NCI-H146 (cell line): ENCODE results near the gene ZAR1.
"Not testable (repeated sequence)": the region's sequence is repeated elsewhere in the genome, so short reads cannot be mapped to it uniquely, and the experiment has no call there.

Experiments
- DNase-seq: peaks from one replicate; lab custom pipeline; 2025; lab: John Stamatoyannopoulos, UW

ZAR1 gene, protein sequence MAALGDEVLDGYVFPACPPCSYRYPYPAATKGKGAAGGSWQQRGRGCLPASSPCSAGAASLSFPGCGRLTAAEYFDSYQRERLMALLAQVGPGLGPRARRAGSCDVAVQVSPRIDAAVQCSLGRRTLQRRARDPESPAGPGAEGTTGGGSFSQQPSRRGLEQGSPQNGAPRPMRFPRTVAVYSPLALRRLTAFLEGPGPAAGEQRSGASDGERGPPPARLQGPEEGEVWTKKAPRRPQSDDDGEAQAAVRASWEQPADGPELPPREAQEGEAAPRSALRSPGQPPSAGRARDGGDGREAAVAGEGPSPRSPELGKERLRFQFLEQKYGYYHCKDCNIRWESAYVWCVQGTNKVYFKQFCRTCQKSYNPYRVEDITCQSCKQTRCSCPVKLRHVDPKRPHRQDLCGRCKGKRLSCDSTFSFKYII

DNA sequence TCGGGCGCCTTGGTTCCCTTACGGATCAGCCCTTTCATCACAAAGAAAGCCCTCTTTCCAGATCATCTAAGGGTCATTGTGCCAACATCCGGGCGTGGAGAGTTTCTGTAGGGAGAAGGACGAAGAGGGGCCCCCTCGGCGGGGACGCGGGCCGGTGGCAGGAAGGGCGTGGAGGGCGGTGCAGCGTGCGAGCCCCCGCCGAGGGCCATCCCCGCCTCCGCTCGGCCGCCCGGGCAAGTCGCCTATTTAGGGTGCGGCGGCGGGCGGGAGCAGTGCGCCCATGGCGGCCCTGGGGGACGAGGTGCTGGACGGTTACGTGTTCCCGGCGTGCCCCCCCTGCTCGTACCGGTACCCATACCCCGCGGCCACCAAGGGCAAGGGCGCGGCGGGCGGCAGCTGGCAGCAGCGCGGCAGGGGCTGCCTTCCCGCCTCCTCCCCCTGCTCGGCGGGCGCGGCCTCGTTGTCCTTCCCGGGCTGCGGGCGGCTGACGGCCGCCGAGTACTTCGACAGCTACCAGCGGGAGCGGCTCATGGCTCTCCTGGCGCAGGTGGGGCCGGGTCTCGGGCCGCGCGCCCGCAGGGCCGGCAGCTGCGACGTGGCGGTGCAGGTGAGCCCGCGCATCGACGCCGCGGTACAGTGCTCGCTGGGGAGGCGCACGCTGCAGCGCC is at the start of gene ZAR1:
Gene ZAR1, plus strand, starts transcription at position 241 of the 668 bp plus-strand sequence. Its CDS starts 40 bp downstream, at position 281.
- peak; percentile 71 for DNase-seq

DNA sequence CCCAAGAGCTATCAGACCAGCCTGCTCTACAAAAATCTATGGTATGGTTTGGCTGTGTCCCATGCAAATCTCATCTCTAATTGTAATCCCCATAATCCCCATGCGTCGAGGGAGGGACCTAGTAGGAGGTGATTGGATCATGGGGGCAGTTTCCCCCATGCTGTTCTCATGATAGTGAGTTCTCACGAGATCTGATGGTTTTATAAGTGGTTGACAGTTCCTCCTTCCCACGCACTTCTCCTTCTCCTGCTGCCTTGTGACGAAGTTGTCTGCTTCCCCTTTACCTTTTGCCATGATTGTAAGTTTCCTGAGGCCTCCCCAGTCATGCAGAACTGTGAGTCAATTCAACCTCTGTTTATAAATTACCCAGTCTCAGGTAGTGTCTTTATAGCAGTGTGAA is 49.1 kb upstream of the ZAR1 start:
- DNase-seq: not testable (repeated sequence)

DNA sequence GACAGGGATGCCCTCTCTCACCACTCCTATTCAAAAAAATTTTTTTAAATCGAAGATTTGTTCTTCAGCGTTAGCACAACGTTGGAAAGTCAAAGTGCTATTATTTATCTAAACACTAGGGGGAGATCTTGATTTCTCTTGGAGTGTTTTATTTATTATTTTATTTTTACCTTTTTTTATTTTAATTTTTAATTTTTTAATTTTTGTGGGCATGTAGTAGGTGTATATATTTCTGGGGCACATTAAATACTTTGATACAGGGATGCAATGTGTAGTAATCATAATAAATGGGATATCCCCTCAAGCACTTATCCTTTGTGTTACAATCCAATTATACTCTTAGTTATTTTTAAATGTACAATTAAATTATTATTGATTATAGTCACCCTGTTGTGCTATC is 44.3 kb upstream of the ZAR1 start:
- peak; percentile 3 for DNase-seq

DNA sequence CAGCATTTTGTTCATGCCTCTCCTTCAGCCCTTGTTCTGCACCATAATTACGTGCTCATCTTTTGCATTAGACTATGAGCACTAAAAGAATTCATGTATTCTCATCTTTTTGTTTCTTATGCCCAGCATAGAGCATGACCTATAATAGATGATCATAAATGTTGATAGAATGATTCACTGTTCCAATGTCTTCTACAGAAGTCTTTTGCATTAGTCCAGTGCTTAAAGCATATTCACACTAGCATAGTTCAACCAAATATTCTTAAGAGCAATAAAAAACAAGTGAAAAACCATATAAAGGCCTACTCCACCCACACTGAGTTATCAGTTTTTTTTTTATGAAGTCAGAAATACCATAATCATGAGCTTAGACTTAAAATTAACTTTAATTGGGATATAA is 43.4 kb upstream of the ZAR1 start:
- DNase-seq: no peak

DNA sequence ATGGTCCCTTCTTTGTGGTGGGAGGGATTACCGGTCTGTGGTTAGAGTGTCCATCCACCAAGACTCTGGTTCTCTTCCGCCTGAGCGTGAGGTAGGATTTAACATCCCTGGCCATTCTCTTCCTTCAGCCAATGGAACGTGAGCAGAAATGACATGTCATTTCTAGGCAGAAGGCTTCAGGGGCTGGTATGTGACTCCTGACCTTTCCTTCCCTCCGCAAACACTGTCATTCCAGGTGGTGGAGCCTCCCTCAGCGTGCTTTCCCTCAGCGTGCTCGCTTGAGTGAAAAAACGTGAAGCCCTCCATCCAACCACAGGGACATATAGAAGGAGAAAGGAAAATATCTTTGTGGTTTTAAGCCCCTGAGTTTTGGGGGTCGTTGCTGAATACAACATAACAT is 40.9 kb upstream of the ZAR1 start:
- no peak for DNase-seq

DNA sequence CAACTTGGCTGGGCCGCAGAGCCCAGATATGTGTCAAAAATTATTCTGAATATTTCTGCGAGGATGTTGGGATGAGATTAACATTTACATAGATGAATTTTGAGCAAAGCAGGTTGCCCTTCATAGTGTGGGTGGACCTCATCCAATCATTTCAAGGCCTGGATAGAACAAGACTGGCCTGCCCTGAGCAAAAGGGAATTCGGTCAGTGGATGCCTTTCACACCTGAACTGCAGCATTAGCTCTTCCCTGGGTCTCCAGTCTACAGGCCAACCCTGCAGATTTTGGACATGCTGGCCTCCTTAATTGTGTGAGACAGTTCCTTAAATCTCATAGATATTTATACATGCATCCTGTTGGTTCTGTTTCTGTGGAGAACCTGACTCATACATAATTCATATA is 39.3 kb upstream of the ZAR1 start:
- DNase-seq: no peak

DNA sequence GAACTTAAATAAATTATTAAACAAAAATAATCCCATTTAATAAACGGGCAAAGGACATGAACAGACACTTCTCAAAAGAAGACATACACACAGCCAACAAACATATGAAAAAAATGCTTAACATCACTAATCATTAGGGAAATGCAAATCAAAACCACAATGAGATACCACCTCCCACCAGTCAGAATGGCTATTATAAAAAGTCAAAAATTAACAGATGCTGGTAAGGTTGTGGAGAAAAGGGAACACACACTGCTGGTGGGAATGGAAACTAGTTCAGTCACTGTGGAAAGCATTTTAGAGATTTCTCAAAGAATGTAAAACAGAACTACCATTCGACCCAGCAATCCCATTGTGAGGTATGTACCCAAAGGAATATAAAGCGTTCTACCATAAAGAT is 38.4 kb upstream of the ZAR1 start:
- not testable (repeated sequence) for DNase-seq

DNA sequence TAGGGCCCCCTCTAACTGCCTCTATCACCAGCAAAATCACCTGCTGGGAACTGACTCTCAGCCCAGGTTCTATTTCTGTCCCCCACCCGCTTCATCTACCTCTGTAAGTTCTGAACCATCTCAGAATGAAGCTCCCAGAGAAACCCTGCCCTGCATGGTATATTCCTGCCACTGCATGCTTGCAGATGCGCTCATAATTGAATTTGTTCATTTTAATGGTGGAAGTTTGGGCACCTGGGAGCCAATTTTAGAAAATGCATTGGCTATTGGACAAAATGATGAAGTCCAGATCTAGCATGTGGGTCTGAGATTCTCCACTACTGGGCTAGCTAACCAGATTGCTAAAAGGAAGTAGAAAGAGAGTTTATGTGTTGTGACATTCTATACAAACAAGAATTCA is 35.5 kb upstream of the ZAR1 start:
- DNase-seq: no peak

DNA sequence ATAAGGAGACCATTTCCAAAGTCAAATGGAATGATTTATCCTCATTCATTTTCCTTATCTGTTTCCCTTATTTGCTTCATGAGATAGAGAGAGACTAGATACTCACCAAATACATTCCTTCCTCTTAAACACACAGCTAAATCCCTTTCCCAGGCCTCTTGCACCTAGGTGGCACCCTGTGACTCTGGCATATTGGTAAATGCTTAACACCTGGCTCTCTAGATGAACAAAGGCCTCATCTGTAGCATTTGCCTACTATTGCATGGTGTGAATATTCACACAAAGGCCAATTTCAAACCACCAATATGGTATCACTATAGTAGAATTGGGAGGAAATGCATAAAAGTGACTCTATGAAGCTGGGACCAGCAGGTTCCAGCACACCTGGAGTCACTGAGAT is 29.1 kb upstream of the ZAR1 start:
- no peak for DNase-seq

DNA sequence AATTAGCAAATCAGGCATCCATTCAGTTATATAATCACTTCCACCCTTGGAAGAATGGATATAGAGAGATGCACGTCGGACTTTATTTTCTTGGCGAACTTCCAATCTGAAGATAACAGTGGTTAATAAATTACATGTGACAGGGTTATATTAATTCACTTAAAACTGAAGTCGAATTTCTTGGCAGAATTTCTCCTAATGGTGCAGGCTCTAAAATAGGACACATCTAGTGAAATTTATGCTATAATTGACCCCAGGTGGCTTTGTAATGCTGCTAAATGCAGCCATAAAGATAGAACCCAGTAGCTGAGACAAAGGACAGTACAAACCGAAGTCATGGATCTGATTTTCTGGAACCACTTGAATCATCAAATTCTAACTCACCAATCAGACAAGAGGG is 27.7 kb upstream of the ZAR1 start:
- no peak for DNase-seq

DNA sequence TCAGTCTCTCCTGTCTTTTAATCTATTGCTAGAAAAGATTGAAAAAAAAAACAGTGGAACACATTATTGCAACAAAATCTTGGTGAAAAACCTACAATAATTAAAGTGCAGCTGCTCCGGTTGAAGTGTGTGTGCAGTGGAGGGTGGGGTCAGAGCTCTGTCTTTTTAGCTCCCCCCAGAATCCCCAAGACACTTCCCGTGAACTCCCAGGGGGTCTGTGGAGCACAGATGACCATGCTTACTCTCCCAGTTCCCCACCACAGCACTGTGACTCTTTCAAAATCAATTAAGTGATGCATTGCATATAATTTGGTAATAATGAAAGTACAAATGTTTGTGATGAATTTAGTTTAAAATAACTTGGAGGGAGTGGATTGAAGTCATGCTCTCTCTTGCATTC is 22.6 kb upstream of the ZAR1 start:
- no peak for DNase-seq

DNA sequence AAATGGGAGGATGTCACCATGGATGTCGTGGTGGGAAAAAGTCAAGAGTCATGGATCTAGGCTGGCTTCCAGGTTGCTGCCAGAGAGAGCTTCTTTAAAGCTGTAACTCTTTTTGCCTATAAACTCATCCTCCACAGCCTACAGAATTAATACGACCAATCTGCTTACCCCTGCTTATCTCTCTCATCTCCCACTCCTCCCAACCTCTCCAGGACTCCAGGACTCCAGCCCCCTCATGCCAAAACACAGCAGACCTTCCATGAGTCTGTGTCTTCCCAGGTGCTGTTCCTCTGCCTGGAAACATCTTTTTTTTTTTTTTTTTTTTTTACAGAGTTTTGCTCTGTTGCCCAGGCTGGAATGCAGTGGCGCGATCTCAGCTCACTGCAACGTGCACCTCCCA is 22.2 kb upstream of the ZAR1 start:
- DNase-seq: no peak

DNA sequence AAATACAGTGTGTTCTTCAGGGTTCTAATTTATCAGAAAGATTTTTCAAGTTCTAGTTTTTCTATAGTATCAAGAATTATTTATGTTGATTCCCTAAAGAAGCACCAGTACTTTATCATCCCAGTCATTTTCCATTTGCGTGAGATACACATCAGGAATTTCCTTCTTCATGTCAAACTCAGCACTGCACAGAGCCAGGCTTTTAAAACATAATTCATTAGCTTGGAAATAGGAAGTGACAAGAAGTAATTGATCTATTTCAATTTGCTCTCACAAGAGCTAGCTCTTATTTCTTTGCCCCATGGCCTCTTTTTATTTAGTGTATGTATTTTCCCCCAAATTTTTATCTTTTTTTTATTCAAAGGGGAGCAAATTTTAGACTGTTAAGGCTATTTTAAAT is 19.9 kb upstream of the ZAR1 start:
- no peak for DNase-seq

DNA sequence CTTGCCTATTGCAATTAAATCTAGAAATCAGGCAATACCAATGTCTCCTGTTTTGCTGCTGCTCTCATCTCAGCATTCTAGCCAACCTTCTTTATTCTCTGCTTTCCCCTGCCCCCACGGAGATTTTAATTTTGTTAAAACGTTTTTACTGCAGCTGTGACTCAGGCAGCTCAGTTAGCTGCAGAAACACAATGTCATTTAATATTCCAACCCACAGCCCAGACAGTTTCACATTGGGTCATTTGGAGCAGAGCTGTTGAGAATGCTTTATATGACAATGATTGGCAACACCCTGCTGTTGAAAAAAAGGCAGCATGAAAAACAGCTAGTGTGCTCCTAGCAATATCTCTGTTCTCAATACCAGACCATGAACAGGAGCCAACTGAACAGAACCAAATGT is 19.5 kb upstream of the ZAR1 start:
- DNase-seq: no peak

DNA sequence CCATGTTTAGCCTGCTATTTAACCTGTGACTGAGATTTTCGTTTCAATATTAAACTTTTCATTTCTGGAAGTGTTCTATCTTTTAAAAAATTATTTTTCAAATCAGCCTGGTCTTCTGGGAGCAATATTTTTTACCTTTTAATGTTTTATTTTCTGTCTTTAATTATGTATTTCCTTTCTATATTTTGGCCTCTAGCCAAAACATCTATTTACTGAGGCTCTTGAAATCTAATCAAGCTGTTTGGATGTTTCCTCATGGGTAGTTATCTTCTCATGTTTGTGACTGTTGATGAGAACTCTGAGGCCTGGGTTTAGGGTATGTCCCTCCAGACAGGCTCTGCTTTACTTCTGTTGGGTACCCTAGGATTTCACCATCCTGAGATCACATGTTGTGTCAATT is 17.3 kb upstream of the ZAR1 start:
- no peak for DNase-seq

DNA sequence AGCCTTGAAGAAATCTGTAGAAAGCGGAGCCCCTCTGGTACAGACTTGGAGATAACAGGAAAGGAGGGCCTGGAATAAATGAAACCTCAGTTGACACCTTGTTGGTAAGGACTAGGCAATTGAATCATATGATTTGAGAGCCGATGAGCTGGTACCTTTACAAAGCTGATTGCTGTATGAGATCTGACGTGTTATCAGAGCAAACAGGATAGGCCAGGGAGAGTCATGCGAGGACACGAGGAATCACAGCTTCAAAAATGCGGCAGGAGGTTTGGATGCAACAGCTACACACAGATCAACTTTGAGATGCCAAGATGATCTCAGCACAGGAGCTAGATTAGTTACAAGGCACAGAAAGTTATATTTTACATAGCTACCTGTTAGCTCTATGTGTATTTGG is 14.3 kb upstream of the ZAR1 start:
- no peak for DNase-seq

DNA sequence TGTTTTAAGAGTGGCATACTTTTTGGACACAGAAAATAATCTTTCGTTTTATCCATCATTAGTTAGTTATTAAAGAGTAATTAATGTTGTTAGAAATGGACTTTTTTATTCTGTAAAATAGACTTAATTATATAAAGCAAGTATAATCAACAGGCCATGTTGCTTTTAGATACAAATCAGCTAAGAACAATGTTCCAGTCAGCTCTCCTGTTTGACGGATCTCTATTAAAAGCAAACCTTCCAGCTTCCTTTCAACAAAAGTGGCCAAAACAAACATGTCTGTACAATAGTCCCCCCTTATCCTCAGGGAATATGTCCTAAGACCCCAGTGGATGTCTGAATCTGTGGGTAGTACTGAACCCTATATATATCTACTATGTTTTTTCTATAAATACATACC is 11.8 kb upstream of the ZAR1 start:
- no peak for DNase-seq

DNA sequence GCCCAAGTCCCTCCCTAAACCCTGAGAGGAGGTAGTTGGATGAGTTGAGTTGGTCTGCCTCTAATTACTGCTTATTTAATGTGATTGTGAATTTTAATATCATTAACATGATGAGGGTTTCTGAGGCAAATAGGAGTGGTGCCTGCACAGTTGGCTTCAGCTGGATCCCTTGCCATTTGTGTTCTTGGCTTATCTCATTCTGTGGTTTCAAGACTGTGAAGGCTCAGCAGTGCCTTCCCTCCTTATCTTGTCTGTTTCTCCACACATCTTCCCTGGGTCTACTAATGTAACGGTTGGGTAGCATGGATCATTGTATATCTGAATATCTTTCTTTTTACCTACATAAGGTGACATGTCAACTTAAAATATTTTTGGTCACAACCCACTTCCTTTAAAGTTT is 8.5 kb upstream of the ZAR1 start:
- no peak for DNase-seq

DNA sequence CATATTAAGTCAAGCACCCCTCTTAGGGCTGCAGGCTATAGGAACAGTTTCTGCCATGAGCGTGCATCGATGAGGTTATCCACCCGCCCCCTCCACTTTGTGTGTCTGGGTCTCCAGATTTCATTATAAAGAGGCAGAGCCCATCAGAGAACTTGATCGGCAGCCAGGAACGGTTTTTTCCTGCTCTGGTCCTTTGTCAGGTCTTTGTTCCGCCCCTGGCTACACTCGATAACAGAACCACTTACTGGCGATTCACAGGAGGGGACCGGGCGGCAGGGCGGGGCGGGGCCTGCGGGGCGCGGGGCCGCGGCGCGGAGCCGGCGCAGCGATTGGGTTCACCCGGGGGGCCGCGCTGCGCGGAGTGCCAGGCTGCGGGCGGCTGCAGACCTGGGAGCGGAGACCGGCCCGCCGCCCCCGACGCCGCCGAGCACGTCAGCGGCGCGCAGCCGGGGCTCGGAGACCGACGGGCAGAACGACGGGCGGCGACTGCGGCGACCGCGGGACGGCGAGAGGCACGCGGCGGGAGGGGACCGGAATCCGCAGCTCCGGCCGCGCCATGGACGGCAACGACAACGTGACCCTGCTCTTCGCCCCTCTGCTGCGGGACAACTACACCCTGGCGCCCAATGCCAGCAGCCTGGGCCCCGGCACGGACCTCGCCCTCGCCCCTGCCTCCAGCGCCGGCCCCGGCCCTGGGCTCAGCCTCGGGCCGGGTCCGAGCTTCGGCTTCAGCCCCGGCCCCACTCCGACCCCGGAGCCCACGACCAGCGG is 6.9 kb upstream of the ZAR1 start, which contains the start of gene SLC10A4:
Gene SLC10A4, plus strand, starts transcription at position 338 of the 771 bp plus-strand sequence. Its CDS starts 219 bp downstream, at position 557.
- peak; percentile 79 for DNase-seq

DNA sequence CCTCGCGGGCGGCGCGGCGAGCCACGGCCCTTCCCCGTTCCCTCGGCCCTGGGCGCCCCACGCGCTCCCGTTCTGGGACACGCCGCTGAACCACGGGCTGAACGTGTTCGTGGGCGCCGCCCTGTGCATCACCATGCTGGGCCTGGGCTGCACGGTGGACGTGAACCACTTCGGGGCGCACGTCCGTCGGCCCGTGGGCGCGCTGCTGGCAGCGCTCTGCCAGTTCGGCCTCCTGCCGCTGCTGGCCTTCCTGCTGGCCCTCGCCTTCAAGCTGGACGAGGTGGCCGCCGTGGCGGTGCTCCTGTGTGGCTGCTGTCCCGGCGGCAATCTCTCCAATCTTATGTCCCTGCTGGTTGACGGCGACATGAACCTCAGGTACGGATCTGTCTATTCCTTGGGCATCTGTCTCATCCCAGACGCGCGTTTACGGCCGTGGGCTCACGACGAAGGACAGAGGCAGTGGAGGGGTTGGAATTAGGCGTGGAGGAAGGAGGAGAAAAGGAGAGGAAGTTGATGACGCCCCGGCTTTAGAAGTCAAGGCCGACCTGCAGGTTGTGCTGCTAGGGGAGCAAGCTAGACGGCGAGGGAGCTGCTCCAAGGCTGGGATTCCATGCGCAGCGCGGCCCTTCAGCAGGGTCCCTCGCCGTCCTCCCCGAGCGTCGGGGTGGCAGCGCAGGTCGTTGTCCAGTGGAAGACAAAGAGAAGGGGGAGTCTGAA is 6.1 kb upstream of the ZAR1 start:
- no peak for DNase-seq

DNA sequence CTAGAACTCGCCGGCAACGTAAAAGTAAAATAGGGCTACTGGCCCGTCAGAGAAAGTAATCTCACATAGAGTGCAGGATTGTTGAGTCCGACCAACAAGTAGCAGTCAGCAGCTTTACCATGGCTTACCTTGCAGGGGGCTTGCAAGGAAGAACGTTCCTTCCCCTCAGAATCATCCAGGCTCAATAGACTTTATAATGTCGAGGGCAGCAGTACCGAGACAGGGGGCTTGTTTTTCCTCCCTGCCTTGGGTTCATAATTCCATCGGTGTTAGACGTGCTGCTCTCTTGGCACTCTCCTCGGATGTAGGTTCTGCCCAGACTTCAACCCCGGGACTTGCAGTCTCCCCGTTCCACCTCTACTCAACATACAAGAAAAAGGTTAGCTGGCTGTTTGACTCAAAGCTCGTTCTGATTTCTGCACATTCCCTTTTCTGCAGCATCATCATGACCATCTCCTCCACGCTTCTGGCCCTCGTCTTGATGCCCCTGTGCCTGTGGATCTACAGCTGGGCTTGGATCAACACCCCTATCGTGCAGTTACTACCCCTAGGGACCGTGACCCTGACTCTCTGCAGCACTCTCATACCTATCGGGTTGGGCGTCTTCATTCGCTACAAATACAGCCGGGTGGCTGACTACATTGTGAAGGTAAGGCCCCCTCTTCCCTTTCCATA is 5.4 kb upstream of the ZAR1 start:
- no peak for DNase-seq

DNA sequence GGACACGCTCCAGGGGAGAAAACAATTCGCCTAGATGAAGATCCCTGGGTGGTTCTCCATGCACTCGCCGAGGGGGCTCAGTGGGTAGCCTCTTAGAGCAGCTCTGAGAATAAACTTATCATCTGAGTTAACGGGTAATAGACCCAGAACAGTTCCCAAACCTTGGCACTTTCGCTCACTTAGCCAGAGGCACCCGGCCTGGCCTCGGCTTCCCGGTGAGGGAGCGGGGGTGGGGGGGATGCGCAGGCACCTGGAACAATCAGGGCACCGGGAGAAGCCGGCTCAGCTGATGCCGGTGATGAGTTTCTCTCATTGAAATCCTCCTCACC is 405 bp upstream of the ZAR1 start:
- no peak for DNase-seq
